Bone marrow (tissue), 2 donors: ENCODE results near the gene JMJD1C.

Source experiments
- DNase-seq, 2 donors: peaks; one replicate each; lab custom pipeline; 2025; lab: John Stamatoyannopoulos, UW

The JMJD1C gene

DNA sequence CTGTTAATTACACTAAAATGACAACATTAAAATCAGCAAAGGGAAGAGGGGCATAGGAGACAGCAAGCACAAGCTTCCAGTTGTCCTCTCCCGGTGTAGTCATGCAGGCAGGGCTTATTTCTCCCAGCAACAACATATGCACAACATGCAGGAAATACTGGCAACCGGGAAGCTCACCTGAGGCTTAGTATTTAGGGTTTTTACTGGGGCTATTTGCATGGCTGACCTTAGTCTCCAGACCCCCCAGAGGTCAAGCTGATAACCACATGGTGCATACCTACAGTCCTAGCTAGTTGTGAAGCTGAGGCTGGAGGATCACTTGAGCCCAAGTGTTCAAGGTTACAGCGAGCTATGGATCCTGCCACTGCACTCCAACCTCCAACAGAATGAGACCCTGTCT, 12.8 kb upstream of the JMJD1C start:
- no peak for DNase-seq

DNA sequence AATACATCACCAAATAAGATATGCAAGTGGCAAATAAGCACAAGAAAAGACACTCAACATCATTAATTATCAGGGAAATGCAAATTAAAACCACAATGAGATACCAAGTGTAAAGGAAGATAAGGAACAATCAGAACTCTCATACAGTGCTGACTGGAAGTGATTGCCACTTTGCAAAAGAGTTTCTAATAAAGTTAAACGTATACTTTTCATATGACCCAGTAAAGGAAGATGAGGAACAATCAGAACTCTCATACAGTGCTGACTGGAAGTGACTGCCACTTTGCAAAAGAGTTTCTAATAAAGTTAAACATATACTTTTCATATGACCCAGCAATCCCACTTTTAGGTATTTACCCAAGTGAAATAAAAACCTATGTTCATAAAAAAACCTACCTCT, 12.2 kb upstream of the JMJD1C start:
- DNase-seq, result no peak

DNA sequence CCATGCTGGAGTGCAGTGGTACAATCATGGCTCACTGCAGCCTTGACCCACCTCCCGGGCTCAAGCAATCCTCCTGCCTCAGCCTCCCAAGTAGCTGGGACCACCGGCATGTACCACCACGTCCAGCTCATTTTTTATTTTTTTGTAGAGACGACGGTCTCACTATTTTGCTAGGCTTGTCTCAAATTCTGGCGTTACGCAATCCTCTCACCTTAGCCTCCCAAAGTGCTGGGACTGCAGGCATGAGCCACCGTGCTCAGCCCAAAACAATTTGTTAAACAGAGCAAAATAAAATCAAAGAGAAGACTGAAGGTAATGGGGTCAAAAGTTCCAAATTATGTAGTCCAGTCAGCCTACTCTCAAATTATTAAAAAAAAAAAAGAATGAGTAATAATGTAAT, 8.7 kb upstream of the JMJD1C start:
- no peak for DNase-seq

DNA sequence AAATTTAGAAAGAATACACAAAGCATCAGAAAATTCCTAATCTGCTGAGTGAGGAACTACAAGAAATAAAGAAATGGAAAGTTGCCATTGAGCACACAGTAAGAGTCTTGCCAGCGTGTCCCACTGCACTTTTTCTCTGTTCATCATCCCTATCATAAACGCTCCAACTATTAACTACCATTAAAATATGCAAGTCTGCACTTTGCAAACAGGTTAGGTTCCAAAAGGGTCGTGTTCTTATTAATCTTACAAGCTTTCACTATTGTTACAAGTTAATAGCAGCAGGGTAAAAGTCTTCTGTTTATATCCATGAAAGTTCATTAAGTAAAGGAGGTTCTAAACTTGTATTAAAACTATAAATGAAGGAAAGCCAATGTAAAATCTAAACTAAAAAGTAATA, 5.2 kb upstream of the JMJD1C start:
- no peak for DNase-seq

DNA sequence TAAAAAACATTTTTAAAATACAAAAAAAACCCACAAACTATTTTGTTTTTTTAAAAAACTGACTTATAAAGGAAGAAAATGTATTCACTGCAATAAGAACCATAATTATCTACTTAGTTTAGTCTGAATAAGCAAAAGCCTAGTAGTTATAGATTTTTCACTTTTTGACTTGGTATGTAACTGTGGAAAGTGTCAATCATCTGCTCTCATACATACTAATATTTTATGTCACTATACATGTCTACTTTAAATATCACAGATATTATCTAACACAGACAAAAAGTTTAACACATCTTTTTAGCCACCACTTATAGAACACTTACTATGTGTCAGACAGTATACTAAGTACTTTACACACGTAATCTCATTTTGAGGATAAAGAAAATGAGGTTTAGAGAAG, 3.2 kb upstream of the JMJD1C start:
- DNase-seq, result no peak

DNA sequence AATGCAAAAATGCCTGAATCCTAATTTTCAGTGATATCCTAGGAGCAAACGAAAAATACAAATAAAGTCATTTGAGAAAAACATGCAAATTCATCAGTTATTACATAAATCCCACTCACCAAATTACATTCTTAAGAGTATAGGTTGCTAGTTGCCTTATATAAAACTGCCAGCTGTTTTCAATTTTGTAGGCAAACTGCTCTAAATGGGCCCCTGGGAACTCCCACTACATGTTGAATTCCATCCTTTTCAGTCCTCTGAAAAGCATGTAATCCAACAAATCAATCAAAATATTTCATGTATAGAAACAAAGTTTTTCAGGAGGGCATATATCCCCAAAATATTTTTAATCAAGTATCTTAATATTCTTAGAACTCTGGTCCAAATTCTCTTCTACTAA, 2.1 kb upstream of the JMJD1C start:
- DNase-seq, result no peak

DNA sequence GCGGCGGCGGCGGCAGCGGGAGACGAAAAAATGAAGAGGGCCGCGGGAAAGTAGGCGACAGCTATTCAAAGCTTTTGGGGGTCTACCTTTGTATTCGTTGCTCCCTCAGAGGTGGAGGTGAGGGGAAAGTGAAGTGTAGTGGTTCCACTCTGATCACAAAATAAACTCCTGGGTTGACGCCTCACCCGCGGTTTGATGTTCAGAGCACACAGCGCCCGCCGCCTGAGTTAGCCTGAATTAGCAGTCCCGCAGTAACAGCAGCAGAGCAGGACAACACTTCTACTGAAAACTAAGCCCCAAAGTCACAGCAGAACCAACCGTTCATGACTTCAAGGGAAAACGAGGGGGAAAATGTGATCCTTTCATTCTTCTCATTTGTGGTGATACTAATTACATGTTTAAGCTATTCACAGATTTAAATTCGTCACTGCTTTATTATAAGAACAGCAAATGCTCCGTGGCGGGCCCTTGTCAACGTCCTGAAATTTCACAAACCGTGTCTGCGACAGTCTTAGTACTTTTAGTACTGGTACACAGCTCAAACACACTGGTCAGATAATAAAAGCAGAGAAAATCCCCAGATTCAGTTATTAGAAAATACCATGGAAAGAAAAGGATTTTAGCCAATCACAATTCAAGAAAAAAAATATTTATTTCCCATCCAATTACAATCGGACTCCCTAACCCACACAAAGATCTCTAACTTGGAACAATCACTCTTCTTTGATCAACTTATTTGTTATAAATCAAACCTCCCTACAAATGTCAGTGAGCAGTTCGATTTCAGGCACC, 563 bp upstream of the JMJD1C start:
- DNase-seq, result peak in 1 of 2 donors; percentile 67

DNA sequence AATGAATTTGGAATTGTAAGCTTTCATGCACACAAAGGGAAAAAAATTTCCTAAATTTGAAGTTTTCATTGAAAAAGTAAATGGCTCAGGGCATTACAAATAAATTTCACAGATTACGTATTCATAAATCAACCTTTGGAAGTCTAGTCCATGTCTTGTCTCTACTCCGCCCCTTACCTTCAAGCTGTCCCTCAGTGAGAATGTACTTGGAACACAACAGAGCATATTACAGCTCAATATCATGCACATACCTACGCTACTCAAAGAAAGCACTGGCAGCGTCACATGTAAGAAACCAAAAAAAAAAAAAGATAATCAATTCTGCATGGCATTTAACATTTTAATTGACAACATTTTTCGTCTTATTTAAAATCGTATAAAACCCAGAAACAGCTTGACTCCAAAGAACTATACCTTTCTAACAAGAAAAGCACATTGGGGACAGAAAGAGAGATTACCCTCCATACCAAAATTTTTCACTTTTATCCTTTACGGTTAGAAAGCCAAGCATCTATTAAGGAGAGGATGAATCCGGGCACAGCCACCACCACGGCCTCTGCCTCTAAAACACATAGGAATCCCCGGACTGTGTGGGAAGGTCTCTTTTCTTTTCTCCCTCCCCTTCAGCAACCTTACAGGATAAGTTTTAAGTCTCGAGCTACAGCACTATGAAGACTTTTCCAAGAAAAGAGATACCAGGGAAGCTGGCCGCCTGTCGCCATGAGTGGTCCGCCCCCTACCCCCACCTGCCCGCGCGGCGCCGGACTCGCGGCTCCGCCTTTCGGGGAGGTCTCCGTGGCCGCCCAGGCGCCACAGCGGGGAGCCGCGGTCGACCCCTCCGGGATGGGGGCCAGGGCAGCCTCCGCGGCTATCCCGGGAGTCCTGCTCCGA, 1.1 kb downstream of the JMJD1C start:
- no peak for DNase-seq

DNA sequence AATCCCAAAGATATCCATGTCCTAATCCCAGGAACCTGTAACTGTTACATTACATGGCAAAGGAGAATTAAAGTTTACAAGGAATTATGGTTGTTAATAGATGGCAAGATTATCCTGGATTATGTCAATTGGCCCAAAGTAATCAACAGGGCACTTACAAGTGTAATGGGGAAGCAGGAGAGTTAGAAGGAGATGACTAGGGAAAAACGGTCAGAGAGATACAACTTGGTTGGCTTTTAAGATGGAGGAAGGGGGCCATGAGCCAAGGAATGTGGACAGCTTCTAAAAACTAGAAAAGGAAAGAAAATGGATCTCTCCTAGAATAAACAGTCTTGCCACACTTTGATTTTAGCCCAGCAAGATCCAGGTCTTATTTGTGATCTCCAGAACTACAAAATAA, 3.3 kb downstream of the JMJD1C start:
- DNase-seq, result no peak

DNA sequence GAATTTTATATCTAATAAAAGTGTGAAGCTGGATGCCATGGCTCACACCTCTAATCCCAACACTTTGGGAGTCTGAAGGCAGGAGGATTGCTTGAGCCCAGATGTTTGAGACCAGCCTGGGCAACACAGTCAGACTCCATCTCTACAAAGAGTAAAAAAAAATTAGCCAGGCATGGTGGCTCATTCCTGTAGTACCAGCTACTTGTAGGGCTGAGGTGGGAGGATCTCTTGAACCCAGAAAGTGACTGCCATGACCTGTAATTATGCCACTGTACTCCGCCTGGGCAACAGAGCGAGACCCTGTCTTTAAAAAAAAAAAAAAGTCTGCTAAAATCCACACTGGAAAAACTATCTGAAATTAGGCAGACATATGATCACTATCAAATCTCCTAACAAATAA, 7.6 kb downstream of the JMJD1C start:
- no peak for DNase-seq

DNA sequence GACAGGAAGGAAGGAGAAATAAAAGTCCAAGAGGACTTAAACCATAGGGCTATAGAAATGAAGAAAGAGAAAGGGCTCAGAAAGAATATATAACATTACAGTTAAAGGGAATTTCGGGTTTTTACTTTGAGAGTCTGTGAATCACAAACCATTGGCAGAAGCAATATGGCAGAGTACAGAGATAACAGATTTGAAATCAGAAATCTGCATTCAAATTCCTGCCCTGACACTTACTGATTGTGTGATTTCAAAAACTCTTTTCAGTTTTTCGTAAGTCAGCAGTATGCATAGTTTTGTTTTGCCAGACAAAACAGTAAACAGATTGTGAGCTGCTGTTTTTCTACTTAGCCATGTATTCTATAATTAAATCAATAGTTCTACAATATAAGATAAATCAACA, 8.2 kb downstream of the JMJD1C start:
- DNase-seq, result no peak

DNA sequence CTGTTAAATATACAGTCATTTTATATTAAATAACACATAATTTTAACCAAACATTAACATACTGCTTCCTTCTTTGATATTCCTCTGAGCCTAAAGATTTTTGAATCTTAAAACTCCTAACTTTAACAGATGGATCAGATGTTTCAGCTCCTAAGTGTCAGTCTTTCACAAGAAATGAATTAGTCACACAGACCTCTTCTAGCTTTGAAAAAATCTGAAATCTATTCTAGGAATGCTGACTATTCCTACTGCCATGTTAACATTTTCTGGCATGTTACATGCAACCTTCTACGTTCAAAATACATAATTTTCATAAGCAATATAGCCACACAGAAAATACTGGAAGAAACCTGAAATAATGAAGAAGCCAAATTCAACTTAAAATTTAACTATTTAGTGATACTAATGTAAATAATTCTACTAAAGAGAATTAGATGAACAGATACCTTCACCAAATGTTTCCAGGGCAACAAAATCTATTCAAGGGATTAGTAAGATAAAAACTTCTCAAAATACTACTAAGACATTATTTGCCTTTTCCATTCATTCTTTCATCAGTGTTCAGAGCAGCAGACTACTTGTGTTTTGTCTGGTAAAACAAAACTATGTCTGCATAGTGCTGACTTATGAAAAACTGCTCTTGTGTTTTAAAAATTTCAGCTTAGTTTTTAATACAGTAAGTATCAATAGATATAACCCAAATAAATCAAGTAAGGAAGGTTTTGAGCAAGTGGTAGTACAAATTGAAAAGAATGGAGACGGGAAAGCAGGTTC, 9.2 kb downstream of the JMJD1C start:
- DNase-seq, result no peak

DNA sequence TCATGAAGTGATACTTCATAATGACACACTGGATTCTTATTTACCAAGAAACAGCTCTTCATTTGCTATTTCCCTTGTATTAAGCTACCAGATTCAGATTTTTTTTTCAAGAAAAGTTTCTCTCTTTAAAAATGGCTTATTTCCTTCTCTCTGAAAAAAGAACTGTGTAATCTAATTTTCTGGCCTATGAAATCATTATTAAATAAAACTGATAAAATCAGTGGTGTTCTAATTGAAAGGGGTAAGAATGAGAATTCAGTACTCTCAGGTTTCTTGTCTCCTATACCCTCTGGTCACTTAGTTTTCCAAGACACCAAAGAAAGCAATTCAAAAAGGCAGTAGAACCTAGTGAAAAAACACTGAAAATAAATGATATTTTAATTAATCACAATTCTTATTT, 10.3 kb downstream of the JMJD1C start:
- DNase-seq, result no peak

DNA sequence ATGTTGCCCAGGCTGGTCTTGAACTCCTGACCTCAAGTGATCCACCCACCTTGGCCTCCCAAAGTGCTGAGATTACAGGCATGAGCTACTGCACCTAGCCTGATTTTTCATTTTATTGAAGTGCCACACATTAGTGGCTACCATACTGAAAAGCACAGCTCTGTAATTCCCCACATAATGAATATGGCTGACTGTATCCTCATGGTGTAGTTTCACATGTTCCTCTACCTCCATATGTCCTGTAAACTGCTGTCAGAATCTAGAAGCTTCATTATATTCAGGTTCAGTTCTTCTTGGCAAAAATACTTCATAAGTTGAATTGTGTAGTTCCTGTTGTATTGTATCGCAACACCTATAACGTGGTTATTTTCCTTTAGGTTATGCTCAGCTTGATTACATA, 11.1 kb downstream of the JMJD1C start:
- DNase-seq, result no peak

DNA sequence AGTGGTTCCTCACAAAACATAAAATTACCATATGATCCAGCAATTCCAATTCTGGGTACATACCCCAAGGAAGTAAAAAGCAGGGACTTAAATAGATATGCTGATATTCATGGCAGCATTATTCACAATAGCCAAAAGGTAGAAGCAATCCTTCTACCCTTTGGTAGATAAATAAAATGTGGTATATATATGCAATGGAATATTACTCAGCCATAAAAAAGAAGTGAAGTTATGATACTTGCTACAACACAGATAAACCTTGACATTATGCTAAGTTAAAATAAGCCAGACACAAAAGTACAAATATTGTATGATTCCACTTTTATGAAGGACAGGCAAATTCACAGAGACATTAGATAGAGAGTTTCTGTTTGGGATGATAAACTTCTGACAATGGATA, 13.3 kb downstream of the JMJD1C start:
- DNase-seq, result no peak

DNA sequence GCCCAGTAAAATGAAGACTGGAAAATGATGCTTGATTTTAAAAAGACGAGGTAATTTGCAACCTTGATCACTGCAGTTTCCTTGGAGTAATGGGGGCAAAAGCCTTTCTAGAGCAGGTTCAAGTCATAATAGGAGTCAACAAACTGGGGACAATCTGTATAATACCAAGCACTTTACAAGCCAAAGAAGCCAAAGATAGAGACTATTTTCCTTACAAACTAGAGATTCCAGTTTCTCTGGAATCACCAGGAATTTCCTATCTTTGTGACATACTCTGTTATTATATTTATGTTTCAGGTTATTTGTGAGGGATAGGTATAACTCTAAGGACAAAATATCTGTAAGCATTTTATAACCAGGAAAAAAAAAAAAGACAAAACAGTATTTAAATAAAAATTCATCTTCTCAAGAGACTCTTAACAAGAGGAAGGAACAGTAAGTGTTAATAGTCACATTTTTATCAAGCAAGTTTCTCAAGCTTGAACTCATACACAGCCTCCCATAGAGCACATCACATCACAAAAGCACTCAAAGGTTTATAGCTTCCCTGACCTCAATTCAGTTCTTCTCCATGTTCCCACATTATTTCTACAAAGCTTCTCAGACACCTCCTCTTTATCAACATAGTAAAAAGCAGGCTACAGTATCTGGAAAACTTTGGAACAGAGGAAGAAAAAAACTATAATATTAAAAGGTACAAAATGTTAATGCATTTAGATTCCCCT, 18.9 kb downstream of the JMJD1C start:
- DNase-seq, result no peak

DNA sequence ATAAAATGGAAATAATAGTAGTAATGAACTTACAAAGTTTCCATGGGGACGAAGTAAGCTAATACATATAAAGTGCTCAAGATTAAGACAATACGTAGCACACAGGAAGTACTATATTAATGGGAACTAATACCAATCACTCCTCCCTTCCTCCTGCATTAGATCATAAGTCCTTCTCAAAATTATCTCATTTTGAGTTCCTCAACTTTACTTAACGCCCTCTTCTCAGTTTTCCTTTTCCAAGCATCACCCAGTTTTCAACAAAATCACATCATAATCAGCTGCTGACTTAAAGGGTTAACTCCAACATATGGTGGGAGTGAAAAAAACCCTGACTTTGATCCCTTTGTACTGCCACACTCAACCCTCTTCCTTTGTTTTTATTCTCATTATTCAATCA, 24.4 kb downstream of the JMJD1C start:
- DNase-seq, result no peak

DNA sequence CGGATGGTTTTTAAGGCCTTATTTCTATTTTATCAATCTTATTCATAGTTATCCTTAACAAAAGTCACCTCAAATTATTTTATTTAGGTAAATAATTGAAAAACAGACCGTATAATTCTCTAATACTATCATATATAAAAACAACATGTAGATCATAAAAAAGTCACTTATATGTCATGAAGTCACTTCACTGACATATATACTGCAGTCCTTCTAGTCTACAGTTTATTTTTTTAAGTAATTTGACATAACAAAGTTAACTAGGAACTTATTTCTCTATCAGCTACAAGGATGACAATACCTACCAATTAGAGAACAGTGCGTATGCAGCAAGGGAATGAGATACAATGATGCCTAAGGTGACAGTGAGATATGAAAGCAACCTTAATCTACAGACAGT, 26.2 kb downstream of the JMJD1C start:
- DNase-seq, result no peak

DNA sequence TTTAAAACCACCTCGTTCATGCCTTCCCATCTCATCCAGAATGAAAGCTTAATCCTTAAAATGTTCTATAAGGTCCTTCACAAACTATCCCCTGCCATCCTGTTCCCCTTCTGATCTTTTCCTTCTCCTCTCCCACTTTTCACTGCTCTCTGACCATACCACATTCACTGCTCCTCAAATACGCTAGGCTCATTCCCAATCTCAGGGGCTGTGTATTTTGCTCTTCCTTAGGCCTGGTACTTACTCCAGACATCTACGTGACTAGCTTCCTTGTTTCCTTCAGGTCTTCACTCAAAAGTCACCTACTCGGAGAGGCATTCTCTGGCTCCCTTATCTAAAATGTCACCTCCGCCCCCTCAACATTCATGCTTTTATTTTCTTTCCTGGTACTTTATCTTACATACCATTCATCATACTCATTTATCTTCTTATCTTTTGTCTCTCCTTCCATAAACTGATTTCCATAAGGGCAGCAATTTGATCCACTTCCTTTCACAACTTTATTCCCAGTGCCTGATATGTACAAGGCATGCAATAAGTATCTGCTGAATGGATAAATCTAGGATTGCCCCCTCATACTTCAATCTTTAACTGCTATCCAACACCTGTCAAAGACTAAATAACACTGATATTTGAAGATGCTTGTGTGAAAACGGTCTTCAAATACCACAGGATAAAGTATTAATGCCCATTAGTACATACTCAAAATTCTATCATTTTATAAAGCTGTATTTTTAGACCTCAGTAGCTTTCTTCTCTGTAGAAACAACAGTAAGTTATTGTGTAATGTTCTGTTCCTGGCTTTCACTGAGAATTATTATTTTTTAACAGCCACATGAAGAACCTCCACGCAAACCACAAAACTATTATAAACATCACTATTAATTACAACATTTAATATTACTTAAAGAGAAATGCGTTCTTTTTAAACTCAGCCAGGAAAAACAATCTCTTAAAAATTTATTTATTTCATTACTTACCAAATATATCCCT, 27.0 kb downstream of the JMJD1C start:
- no peak for DNase-seq

DNA sequence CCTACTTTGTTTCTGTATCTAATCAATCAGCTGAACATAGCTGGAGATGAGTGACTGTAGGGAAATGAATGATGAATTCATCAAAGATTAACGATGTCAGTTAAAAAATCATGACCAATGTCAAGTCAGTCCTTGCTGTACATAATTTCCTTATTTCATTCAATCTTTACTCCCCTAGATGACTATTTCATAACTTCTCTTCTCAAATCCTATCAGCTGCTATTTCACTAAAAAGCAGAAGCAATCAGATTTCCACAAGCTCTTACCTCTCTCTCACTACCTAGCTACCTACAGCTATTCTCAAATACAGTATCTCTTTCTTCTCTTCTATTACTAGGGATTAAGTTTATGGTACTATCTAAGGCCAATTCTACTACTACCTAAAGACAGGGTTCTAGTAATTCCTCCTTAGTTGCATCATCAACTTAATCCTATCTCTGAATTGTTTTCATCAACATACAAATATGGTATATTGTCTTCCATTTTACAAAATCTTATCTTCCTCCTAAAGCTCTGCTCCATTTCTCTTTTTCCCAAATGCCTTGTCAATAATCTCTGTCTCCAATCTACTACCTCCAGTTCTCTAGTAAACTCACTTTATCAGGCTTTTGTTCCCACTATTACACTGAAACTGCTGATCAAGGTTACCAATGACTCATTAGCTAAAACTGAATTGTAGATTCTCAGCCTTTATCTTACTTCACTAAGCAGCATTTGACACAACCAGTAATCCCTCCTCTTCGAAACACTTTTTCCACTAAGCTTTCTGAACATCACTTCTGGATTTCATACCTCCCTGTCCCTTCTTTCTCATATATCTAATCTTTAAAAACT, 28.4 kb downstream of the JMJD1C start:
- DNase-seq, result no peak
